T-cell (primary cell): Measurements from ENCODE around the gene LRFN2. TPM values are rescaled to one million over a fixed set of nuclear protein-coding genes. Genes with fewer than 3 reads are reported as not detected.

Experiments
- ATAC-seq, 4 experiments: fragments of 200-7000 bp in 3 of 4; fragments of 150-1000 bp in 1 of 4; cut with Tn5 transposase; replicated peaks in 1 of 4; 1 replicate in 3 of 4; 2 replicates in 1 of 4; pipeline ENCODE4 v1.10.0; 2021; ENCODE audit warnings: moderate library complexity in 3 of 4, mild to moderate bottlenecking in 2 of 4, moderate number of reproducible peaks in 1 of 4
- CTCF ChIA-PET, 2 donors: fragments of 300-600 bp; sonication (Branson Sonifier 250); formaldehyde crosslinking; loops; one replicate each; lab custom pipeline; 2022; ENCODE audit warnings: antibody characterized with exemption in 2 of 2; lab: Charles Lee
- POLR2A ChIA-PET, 2 donors: fragments of 300-600 bp; sonication (Branson Sonifier 250); formaldehyde crosslinking; loops; one replicate each; lab custom pipeline; 2022; ENCODE audit warnings: antibody characterized with exemption in 2 of 2; lab: Charles Lee
- DNase-seq, 35 experiments: peaks; one replicate each; pipeline versions ENCODE4 v3.0.0 to v3.0.0-alpha.2; 2013 to 2023
- H3K27ac ChIP-seq: one replicate; pipeline ENCODE4 v1.5.1; 2013; ENCODE audit warnings: low read length
- H3K27me3 ChIP-seq, 2 experiments: replicated peaks in 1 of 2; 1 replicate in 1 of 2; 2 replicates in 1 of 2; pipeline versions ENCODE4 v1.6.1 to v1.7.0; 2013; ENCODE audit warnings: low read length in 1 of 2, mixed read lengths in 1 of 2; ENCODE audit not compliant: control insufficient read depth in 2 of 2, insufficient read depth in 2 of 2; ENCODE audit errors: extremely low read depth in 1 of 2
- H3K36me3 ChIP-seq, 2 donors: 1 replicate in 1 of 2; 2 replicates in 1 of 2; pipeline versions ENCODE4 v1.6.1 to v1.7.0; 2013; ENCODE audit warnings: low read length in 1 of 2; ENCODE audit not compliant: control insufficient read depth in 2 of 2, insufficient read depth in 1 of 2; ENCODE audit errors: extremely low read depth in 1 of 2
- H3K4me1 ChIP-seq, 2 experiments: 1 replicate in 1 of 2; 2 replicates in 1 of 2; pipeline versions ENCODE4 v1.6.1 to v1.7.0; 2013; ENCODE audit warnings: low read length in 2 of 2, mixed read lengths in 1 of 2; ENCODE audit not compliant: insufficient read depth in 2 of 2, control insufficient read depth in 1 of 2; ENCODE audit errors: extremely low read depth in 1 of 2
- H3K4me3 ChIP-seq, 2 donors: 1 replicate in 1 of 2; 2 replicates in 1 of 2; pipeline versions ENCODE4 v1.5.1 to v1.7.0; 2013; ENCODE audit warnings: mild to moderate bottlenecking in 2 of 2, low read length in 1 of 2, moderate library complexity in 1 of 2; ENCODE audit not compliant: control insufficient read depth in 1 of 2; ENCODE audit errors: extremely low read depth in 1 of 2
- H3K9me3 ChIP-seq: 2 replicates; pipeline ENCODE4 v1.7.0; 2013
- H3K27ac Mint-ChIP-seq, 2 donors: one replicate each; pipeline ENCODE4 v1.8.0; 2020 to 2021; ENCODE audit warnings: mild to moderate bottlenecking in 2 of 2, mixed read lengths in 2 of 2
- H3K27me3 Mint-ChIP-seq, 2 donors: one replicate each; pipeline ENCODE4 v1.8.0; 2021 to 2022; ENCODE audit warnings: mixed read lengths in 2 of 2
- H3K36me3 Mint-ChIP-seq: one replicate; pipeline ENCODE4 v1.8.0; 2021; ENCODE audit warnings: mixed read lengths
- H3K4me1 Mint-ChIP-seq, 3 donors: one replicate each; pipeline ENCODE4 v1.8.0; 2020 to 2022; ENCODE audit warnings: mixed read lengths in 3 of 3, mild to moderate bottlenecking in 1 of 3
- H3K4me3 Mint-ChIP-seq, 3 donors: one replicate each; pipeline ENCODE4 v1.8.0; 2020 to 2022; ENCODE audit warnings: mild to moderate bottlenecking in 3 of 3, mixed read lengths in 3 of 3, moderate library complexity in 3 of 3
- H3K9me3 Mint-ChIP-seq, 3 donors: one replicate each; pipeline ENCODE4 v1.8.0; 2020 to 2022; ENCODE audit warnings: mixed read lengths in 3 of 3
- whole genome bisulfite sequencing: methylation state at CpG from one replicate; pipeline ENCODE4 v1.1.5; 2013; ENCODE audit warnings: missing lambda C conversion rate; ENCODE audit not compliant: insufficient coverage; 5-methylcytosine and 5-hydroxymethylcytosine counted together
- total RNA-seq, 35 experiments: library from RNA in 6 of 35; stranded (reverse) in 6 of 35; fragments of 120-200 nt in 1 of 35; gene quantifications; one replicate each; pipeline versions ENCODE4 v1.2.1 to v1.2.4 and lab custom pipeline; 2013 to 2026

The LRFN2 gene
- total RNA-seq, 5 donors from 2014 or later (not counting 1 experiment from before 2014, with no cell fraction given) = 0.12 to 1.7 (median 0.92) TPM

DNA sequence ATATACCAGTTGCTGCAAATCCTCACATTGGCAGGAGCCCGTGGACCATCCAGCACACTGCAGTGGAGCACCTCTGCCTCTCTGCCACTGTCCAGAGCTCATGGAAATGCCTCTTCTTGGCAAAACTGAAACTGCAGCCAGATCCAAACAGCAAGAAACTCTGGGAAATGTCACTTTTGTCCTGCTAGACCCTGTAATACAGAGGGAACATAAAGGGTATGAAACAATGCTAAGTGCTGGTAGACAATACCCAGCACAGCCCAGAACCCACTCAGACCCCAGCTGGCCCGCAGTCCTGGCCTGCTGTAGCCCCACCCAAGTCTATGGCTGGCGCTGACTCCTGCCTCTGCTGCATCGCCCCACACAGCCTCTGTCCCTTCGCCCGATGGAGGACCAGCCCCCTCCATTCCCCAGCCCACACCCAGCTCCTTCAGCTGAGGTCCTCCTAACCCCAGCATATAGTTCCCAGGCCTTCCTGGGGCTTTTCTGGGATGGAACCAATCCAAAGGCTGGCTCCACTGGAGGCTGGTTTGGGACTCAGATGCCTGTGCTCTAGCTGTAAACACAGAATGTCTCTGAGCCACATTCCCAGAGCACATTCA, 242.5 kb downstream of the LRFN2 start:
- no peak overlapping the region for H3K4me3 Mint-ChIP-seq
- DNase-seq = peak in 1 of 35 experiments; percentile 1
- H3K9me3 ChIP-seq = no peaks in the 10 kb centered on the region
- no peaks in the 10 kb centered on the region for H3K36me3 Mint-ChIP-seq
- ChIA-PET CTCF (no interaction called here), POLR2A (no interaction called here)
- peaks cover 0 to 2% (median 1%) of the 10 kb centered on the region in 3 donors for H3K4me1 Mint-ChIP-seq
- H3K9me3 Mint-ChIP-seq = no peaks in the 10 kb centered on the region
- peaks cover 0 to 2% of the 10 kb centered on the region in 2 experiments for H3K4me1 ChIP-seq
- H3K27me3 Mint-ChIP-seq = no peaks in the 10 kb centered on the region
- no peaks in the 10 kb centered on the region for H3K36me3 ChIP-seq
- ATAC-seq = no peak
- H3K27ac Mint-ChIP-seq = no peak overlapping the region
- no peak overlapping the region for H3K27ac ChIP-seq
- peaks cover 0 to 23% of the 10 kb centered on the region in 2 experiments for H3K27me3 ChIP-seq
- H3K4me3 ChIP-seq = no peak overlapping the region
- WGBS = 97% methylated on average over 5 of the region's 6 CpGs

DNA sequence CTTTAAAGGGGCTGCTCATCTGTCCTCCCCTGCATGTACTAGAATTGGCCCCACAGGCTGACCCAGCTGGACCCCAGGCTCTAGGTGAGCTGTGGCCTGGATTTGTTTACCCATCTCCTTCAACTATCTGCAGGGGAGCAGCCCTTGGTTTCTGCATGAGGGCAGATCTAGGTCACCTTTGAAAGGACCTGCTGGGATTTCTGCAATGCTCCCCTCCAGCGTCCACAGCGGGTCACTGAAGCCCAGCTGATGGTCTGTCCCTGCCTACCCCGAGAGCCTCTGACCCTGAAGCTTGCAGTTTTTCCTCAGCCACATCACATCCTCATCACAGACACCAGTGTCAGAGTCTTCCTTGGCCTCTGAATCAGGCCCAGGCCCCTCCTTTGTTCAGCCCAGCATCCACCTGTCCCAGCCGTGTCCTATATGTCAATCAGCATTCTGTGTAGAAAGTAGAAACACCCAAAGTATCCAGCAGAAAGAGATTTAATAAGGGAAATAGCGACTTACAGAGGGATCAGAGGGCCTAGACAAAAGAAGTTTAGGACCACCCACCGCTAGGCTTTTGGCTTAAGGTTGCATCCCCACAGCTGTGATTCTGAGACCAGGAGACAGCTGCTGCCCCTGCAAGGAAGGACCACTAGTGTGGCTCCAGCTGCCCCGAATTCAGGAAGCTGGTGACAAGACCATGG, 243.1 kb downstream of the LRFN2 start:
- DNase-seq (no peak), ATAC-seq (no peak)
- no peaks in the 10 kb centered on the region for H3K36me3 Mint-ChIP-seq
- no peaks in the 10 kb centered on the region for H3K9me3 ChIP-seq
- H3K4me1 Mint-ChIP-seq = peaks cover 0 to 2% (median 1%) of the 10 kb centered on the region in 3 donors
- H3K9me3 Mint-ChIP-seq = no peaks in the 10 kb centered on the region
- no peaks in the 10 kb centered on the region for H3K27me3 Mint-ChIP-seq
- H3K4me1 ChIP-seq = peaks cover 0 to 2% of the 10 kb centered on the region in 2 experiments
- ChIA-PET POLR2A (no interaction called here), CTCF (no interaction called here)
- H3K4me3 Mint-ChIP-seq = no peak overlapping the region
- WGBS = 71% methylated on average over 6 of the region's 7 CpGs
- H3K4me3 ChIP-seq = no peak overlapping the region
- H3K36me3 ChIP-seq = no peaks in the 10 kb centered on the region
- no peak overlapping the region for H3K27ac ChIP-seq
- H3K27ac Mint-ChIP-seq = no peak overlapping the region
- H3K27me3 ChIP-seq = peaks cover 0 to 19% of the 10 kb centered on the region in 2 experiments

DNA sequence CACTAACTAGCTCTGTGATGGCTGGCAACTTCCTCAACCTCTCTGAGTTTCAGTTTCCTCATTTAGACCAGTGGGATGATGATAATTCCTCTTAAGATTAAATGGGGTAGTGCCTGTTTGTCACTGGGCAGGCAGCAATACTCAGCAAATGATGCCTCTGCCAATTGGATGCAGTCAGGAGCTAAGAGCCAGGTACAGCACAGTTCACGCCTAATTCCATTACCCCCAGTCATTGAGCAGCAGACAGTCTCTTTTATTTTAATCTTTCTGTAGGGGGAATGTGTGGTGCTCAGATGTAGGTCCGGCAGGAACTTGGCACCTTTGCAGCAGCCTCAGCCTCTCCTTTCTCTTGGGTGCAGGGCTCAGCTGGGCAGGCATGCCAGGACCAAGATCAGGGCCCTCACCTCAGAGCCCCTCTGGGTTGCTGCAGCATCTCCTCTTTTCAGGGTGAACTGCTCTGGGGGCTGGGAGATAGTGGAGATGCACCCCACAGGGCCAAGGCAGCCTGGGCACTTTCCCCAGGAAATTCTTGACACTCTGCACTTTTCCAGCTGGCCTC, 243.8 kb downstream of the LRFN2 start:
- Histone ChIP-seq H3K9me3 (no peaks in the 10 kb centered on the region), H3K4me1 (peaks cover 0 to 2% of the 10 kb centered on the region in 2 experiments), H3K27me3 (peaks cover 0 to 20% of the 10 kb centered on the region in 2 experiments), H3K4me3 (no peak overlapping the region), H3K36me3 (no peaks in the 10 kb centered on the region), H3K27ac (no peak overlapping the region)
- Mint-ChIP-seq H3K4me3 (no peak overlapping the region), H3K27ac (peak overlapping the region in 1 of 2 donors; percentile 39), H3K36me3 (no peaks in the 10 kb centered on the region), H3K27me3 (peaks cover 0 to 2% of the 10 kb centered on the region in 2 donors), H3K9me3 (no peaks in the 10 kb centered on the region), H3K4me1 (peaks cover 0 to 2% (median 1%) of the 10 kb centered on the region in 3 donors)
- ChIA-PET CTCF (interaction anchor here in 1 of 2 donors (1.0 kb wide), 1 partner anchor 13 kb away, joined by 5 read pairs; no protein-coding TSS in a partner anchor), POLR2A (no interaction called here)
- DNase-seq (no peak), ATAC-seq (no peak)
- no CpG with 5 or more reads among the region's 2 CpGs for WGBS

DNA sequence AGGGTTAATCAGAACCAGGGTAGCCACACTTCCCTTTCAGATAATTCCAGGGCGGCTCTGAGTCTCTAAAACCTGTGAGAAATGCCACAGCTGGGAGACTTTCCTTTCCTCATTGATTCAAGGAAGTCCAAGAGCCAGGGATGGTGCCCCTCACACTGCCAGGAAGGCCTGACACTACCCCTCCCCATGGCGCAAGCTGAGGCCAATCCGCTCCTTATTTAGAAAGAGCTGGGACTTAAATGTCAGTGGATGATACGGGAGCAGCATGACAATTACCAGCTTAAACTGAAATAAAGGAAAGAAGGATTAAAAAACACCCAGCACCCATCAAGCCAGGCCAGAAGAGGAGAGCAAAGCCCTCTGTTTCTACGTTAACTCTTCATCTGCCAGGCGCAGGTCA, 244.4 kb downstream of the LRFN2 start:
- H3K27ac ChIP-seq = no peak overlapping the region
- no peaks in the 10 kb centered on the region for H3K36me3 ChIP-seq
- H3K27me3 Mint-ChIP-seq = peaks cover 5% of the 10 kb centered on the region in 2 donors
- no peaks in the 10 kb centered on the region for H3K36me3 Mint-ChIP-seq
- no peaks in the 10 kb centered on the region for H3K9me3 Mint-ChIP-seq
- H3K4me1 ChIP-seq = peaks cover 0 to 2% of the 10 kb centered on the region in 2 experiments
- H3K4me3 ChIP-seq = no peak overlapping the region
- POLR2A ChIA-PET = no interaction called here
- H3K27ac Mint-ChIP-seq = no peak overlapping the region
- WGBS = 80% methylated on average over 1 of the region's 6 CpGs
- CTCF ChIA-PET = interaction anchor here in 1 of 2 donors (1.0 kb wide), 1 partner anchor 12 kb away, joined by 5 read pairs; no protein-coding TSS in a partner anchor
- H3K9me3 ChIP-seq = no peaks in the 10 kb centered on the region
- DNase-seq (no peak), ATAC-seq (no peak)
- peaks cover 1 to 5% (median 2%) of the 10 kb centered on the region in 3 donors for H3K4me1 Mint-ChIP-seq
- H3K27me3 ChIP-seq = peaks cover 0 to 23% of the 10 kb centered on the region in 2 experiments
- no peak overlapping the region for H3K4me3 Mint-ChIP-seq

DNA sequence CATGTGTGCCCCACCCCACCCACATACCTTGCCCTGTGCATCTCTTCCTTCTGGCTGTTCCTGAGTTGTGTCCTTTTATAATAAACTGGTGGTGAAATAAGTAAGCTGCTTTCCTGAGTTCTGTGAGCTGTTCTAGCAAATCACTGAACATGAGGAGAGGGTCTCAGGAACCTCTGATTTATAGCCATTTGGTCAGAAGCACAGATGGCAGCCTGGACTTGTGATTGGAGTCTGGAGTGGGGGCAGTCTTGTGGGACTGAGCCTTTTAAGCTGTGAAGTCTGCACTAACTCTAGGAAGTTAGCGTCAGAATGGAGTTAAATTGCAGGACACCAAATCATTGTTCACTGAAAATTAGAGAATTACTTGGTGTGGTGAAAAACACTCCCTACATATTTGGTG, 245.4 kb downstream of the LRFN2 start:
- Histone ChIP-seq H3K27ac (no peak overlapping the region), H3K4me3 (no peak overlapping the region), H3K27me3 (peaks cover 0 to 23% of the 10 kb centered on the region in 2 experiments), H3K4me1 (peaks cover 0 to 2% of the 10 kb centered on the region in 2 experiments), H3K9me3 (no peaks in the 10 kb centered on the region), H3K36me3 (no peaks in the 10 kb centered on the region)
- Mint-ChIP-seq H3K4me1 (peaks cover 1 to 11% (median 2%) of the 10 kb centered on the region in 3 donors), H3K9me3 (no peaks in the 10 kb centered on the region), H3K36me3 (no peaks in the 10 kb centered on the region), H3K27ac (no peak overlapping the region), H3K27me3 (peaks cover 6 to 9% of the 10 kb centered on the region in 2 donors), H3K4me3 (no peak overlapping the region)
- POLR2A ChIA-PET = no interaction called here
- ATAC-seq = no peak
- CTCF ChIA-PET = no interaction called here
- no peak for DNase-seq
- no CpG with 5 or more reads among the region's 1 CpG for WGBS
